NCI-H2227 (cell line): Measurements from ENCODE around the gene ATG5.

ENCODE experiments used
- DNase-seq: peaks from one replicate; lab custom pipeline; 2025; ENCODE audit not compliant: unreplicated experiment; lab: John Stamatoyannopoulos, UW

The ATG5 gene

GRCh38 chr6:106325336-106326178 is at the start of gene ATG5:
ATG5 (minus strand) TSS chr6:106325760; CDS start chr6:106316208, 9,552 bp downstream.
- DNase-seq = peak; percentile 97

GRCh38 chr6:106373502-106374239 is 48.1 kb upstream of the ATG5 start:
- DNase-seq = no peak

- no peak for DNase-seq
These were observed 47.4 kb upstream of the ATG5 start for GRCh38 chr6:106372838-106373501.

- no peak for DNase-seq
These were observed 45.1 kb upstream of the ATG5 start for GRCh38 chr6:106370639-106371038.

GRCh38 chr6:106369739-106370138 is 44.2 kb upstream of the ATG5 start:
- no peak for DNase-seq

GRCh38 chr6:106363401-106364138 is 38.0 kb upstream of the ATG5 start:
- DNase-seq = no peak

GRCh38 chr6:106360989-106361430 is 35.5 kb upstream of the ATG5 start:
- DNase-seq = no peak

GRCh38 chr6:106360410-106360988 is 34.9 kb upstream of the ATG5 start, which contains the start of gene CRYBG1:
CRYBG1 (plus strand) TSS chr6:106360717; CDS start chr6:106360909, 192 bp downstream.
- DNase-seq = peak; percentile 66

- no peak for DNase-seq
These were observed 34.4 kb upstream of the ATG5 start for GRCh38 chr6:106359959-106360409.

- DNase-seq = no peak
These were observed 30.8 kb upstream of the ATG5 start for GRCh38 chr6:106356378-106356777.

- no peak for DNase-seq
These were observed 21.7 kb upstream of the ATG5 start for GRCh38 chr6:106347219-106347618.

GRCh38 chr6:106339334-106340029 is 13.9 kb upstream of the ATG5 start:
- peak; percentile 61 for DNase-seq

- DNase-seq = peak; percentile 44
These were observed 9.3 kb upstream of the ATG5 start for GRCh38 chr6:106334646-106335448.

GRCh38 chr6:106324726-106325335 is 729 bp downstream of the ATG5 start:
- DNase-seq = no peak

GRCh38 chr6:106321940-106322339 is 3.6 kb downstream of the ATG5 start:
- DNase-seq = no peak

GRCh38 chr6:106318851-106319250 is 6.7 kb downstream of the ATG5 start:
- DNase-seq = no peak

GRCh38 chr6:106318061-106318460 is 7.5 kb downstream of the ATG5 start:
- DNase-seq = no peak

GRCh38 chr6:106316375-106316766 is 9.2 kb downstream of the ATG5 start:
- DNase-seq = no peak
